PC-9 (cell line): ENCODE results near the gene P4HB.

ENCODE experiments used
- CTCF ChIP-seq: fragments of 200-600 bp; sonication (generic); conservative IDR thresholded peaks from 2 replicates; pipeline ENCODE4 v1.6.1; 2017; ENCODE audit warnings: mixed run types, antibody characterized with exemption, mild to moderate bottlenecking, moderate library complexity
- EZH2 ChIP-seq: fragments of 200-600 bp; sonication (generic); IDR thresholded peaks from 2 replicates; pipeline ENCODE4 v1.8.0; 2017; ENCODE audit warnings: antibody characterized with exemption, low read depth

DNA sequence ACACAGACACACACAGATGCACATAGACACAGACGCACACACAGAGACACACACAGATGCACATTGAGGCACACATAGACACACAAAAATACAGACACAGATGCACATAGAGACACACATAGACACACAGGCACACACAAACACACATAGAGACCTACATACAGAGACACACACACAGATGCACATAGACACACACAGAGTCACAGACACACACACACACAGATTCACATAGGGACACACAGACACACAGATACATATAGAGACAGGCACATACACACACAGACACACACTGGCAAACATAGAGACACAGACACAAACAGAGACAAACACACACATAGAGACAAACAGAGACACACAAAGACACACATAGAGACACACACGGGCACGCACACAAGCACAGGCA, 66.3 kb downstream of the P4HB start:
- no peak for TF ChIP-seq CTCF
- no peak for TF ChIP-seq EZH2
